ENCODE results near the gene DSG1. TPM values are rescaled to one million over a fixed set of nuclear protein-coding genes. Genes with fewer than 3 reads are reported as not detected.

DSG1 gene
- total and polyA plus RNA-seq, 2 of the 13 experiments (the other 11 are each of a cell fraction or from before 2014, with no cell fraction given) = 0.04 TPM; not detected in 1

DNA sequence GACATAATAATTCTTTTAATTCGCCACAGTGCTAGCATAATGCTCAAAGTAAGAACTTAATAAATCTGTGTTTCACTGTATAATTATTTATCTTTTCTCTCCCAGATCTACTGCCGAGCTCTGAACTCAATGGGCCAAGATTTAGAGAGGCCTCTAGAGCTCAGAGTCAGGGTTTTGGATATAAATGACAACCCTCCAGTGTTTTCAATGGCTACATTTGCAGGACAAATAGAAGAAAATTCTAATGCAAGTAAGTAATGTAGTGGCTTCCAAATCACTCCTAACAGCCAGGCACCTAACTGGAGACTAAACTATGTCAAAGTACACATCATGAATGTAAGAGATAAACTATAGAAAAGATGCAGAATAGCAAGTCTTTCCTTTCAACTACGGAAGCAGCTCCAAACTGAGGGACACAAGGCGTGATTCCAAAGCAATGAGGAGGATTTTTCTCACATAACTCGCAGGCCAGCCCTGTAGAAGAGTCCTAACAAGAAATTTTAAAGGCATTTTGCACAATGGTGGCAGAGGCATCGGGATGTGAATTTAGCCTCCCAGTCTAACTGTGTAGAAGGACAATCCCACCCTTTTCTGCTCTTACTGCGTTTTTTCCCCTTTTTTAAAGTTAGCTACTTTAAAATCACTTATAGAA, 12.0 kb downstream of the DSG1 start:
- ATAC-seq = no peak
- Histone ChIP-seq H4K20me1 (ENCODE audit: insufficient read depth, low read length) (no peaks in the 10 kb centered on the region), H3K79me2 (ENCODE audit: insufficient read depth, low read length) (no peaks in the 10 kb centered on the region), H2AFZ (ENCODE audit: low read length) (no peak overlapping the region), H3K36me3 (replicated peaks in 1 of 2; ENCODE audit: control insufficient read depth in 1 of 2, insufficient read depth in 2 of 2, low read length in 2 of 2) (no peaks in the 10 kb centered on the region), H3K9me3 (ENCODE audit: low read length) (no peaks in the 10 kb centered on the region), H3K9ac (ENCODE audit: insufficient read depth, low read depth, low read length) (no peak overlapping the region), H3K4me1 (ENCODE audit: insufficient read depth, low read length) (no peaks in the 10 kb centered on the region), H3K27me3 (ENCODE audit: control insufficient read depth in 1 of 2, insufficient read depth in 2 of 2, low read length in 2 of 2) (no peaks in the 10 kb centered on the region), H3K27ac (ENCODE audit: extremely low read length, insufficient read depth, low read length) (no peak overlapping the region), H3K4me2 (ENCODE audit: low read depth, low read length) (no peak overlapping the region), H3K4me3 (replicated peaks in 1 of 3; ENCODE audit: insufficient read depth in 1 of 3, low read depth in 2 of 3, low read length in 3 of 3) (no peak overlapping the region)
- in situ Hi-C loops (cut with HindIII; ENCODE audit: extremely low pct_ligation_motif_present, low pct_unique_long_range_greater_than_20kb) = no loop called here
- FAIRE-seq = no peak
- intact Hi-C loops (cut with micrococcal nuclease; ENCODE audit: unreplicated experiment) = no loop called here
- POLR2A ChIA-PET = no interaction called here
- DNase-seq (ENCODE audit: low spot score) = no peak
- CTCF ChIA-PET (ENCODE audit: low intra/inter-chr PET ratio, low total read pairs) = no interaction called here
- TF ChIP-seq, protein P1, sequence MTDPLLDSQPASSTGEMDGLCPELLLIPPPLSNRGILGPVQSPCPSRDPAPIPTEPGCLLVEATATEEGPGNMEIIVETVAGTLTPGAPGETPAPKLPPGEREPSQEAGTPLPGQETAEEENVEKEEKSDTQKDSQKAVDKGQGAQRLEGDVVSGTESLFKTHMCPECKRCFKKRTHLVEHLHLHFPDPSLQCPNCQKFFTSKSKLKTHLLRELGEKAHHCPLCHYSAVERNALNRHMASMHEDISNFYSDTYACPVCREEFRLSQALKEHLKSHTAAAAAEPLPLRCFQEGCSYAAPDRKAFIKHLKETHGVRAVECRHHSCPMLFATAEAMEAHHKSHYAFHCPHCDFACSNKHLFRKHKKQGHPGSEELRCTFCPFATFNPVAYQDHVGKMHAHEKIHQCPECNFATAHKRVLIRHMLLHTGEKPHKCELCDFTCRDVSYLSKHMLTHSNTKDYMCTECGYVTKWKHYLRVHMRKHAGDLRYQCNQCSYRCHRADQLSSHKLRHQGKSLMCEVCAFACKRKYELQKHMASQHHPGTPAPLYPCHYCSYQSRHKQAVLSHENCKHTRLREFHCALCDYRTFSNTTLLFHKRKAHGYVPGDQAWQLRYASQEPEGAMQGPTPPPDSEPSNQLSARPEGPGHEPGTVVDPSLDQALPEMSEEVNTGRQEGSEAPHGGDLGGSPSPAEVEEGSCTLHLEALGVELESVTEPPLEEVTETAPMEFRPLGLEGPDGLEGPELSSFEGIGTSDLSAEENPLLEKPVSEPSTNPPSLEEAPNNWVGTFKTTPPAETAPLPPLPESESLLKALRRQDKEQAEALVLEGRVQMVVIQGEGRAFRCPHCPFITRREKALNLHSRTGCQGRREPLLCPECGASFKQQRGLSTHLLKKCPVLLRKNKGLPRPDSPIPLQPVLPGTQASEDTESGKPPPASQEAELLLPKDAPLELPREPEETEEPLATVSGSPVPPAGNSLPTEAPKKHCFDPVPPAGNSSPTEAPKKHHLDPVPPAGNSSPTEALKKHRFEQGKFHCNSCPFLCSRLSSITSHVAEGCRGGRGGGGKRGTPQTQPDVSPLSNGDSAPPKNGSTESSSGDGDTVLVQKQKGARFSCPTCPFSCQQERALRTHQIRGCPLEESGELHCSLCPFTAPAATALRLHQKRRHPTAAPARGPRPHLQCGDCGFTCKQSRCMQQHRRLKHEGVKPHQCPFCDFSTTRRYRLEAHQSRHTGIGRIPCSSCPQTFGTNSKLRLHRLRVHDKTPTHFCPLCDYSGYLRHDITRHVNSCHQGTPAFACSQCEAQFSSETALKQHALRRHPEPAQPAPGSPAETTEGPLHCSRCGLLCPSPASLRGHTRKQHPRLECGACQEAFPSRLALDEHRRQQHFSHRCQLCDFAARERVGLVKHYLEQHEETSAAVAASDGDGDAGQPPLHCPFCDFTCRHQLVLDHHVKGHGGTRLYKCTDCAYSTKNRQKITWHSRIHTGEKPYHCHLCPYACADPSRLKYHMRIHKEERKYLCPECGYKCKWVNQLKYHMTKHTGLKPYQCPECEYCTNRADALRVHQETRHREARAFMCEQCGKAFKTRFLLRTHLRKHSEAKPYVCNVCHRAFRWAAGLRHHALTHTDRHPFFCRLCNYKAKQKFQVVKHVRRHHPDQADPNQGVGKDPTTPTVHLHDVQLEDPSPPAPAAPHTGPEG (CRISPR knock-in tag; IDR thresholded peaks at IDR 0.05) = no peak
- TF ChIP-seq ZNF256 (CRISPR knock-in tag; conservative IDR thresholded peaks at IDR 0.05) = no peak
- no peak for TF ChIP-seq ZNF598 (CRISPR knock-in tag; IDR thresholded peaks at IDR 0.05; ENCODE audit: borderline replicate concordance)
- TF ChIP-seq ZNF674 (CRISPR knock-in tag; IDR thresholded peaks at IDR 0.05; ENCODE audit: low read depth) = no peak
- TF ChIP-seq PPARG (CRISPR knock-in tag; conservative IDR thresholded peaks at IDR 0.05) = no peak
- TF ChIP-seq, protein P2, sequence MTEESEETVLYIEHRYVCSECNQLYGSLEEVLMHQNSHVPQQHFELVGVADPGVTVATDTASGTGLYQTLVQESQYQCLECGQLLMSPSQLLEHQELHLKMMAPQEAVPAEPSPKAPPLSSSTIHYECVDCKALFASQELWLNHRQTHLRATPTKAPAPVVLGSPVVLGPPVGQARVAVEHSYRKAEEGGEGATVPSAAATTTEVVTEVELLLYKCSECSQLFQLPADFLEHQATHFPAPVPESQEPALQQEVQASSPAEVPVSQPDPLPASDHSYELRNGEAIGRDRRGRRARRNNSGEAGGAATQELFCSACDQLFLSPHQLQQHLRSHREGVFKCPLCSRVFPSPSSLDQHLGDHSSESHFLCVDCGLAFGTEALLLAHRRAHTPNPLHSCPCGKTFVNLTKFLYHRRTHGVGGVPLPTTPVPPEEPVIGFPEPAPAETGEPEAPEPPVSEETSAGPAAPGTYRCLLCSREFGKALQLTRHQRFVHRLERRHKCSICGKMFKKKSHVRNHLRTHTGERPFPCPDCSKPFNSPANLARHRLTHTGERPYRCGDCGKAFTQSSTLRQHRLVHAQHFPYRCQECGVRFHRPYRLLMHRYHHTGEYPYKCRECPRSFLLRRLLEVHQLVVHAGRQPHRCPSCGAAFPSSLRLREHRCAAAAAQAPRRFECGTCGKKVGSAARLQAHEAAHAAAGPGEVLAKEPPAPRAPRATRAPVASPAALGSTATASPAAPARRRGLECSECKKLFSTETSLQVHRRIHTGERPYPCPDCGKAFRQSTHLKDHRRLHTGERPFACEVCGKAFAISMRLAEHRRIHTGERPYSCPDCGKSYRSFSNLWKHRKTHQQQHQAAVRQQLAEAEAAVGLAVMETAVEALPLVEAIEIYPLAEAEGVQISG (CRISPR knock-in tag; IDR thresholded peaks at IDR 0.05) = no peak
- TF ChIP-seq CC2D1A (CRISPR knock-in tag; IDR thresholded peaks at IDR 0.05) = no peak
- TF ChIP-seq ZFP41 (CRISPR knock-in tag; IDR thresholded peaks at IDR 0.05; ENCODE audit: borderline replicate concordance) = no peak
- TF ChIP-seq DMAP1 (CRISPR knock-in tag; IDR thresholded peaks at IDR 0.05) = no peak
- no peak for TF ChIP-seq MEF2D (CRISPR knock-in tag; IDR thresholded peaks at IDR 0.05)
- no peak for TF ChIP-seq ZNF484 (CRISPR knock-in tag; IDR thresholded peaks at IDR 0.05; ENCODE audit: borderline replicate concordance, low read depth)
- TF ChIP-seq ZKSCAN8 (CRISPR knock-in tag; IDR thresholded peaks at IDR 0.05; ENCODE audit: borderline replicate concordance) = no peak
- no peak for TF ChIP-seq HNRNPLL (IDR thresholded peaks at IDR 0.05; ENCODE audit: low read depth, low read length, poor library complexity, severe bottlenecking)
- 21% methylated on average over 7 of the region's 7 CpGs for WGBS (ENCODE audit: low lambda C conversion rate)
- BruUV-seq (replicated peaks) = no TSS peak
